NCI-H345 treated with DMSO at 0.1 percent for 48 hours (cell line): Measurements from ENCODE around the gene PRSS36.
A peak's percentile ranks its signal among the peaks of the same experiment; 100 is the strongest.
"Not testable (repeated sequence)": the region's sequence is repeated elsewhere in the genome, so short reads cannot be mapped to it uniquely, and the experiment has no call there.

ENCODE experiments used
- DNase-seq: peaks from one replicate; lab custom pipeline; 2025; ENCODE audit not compliant: unreplicated experiment; lab: John Stamatoyannopoulos, UW

Gene PRSS36

GRCh38 chr16:31142109-31143010, 7.5 kb downstream of the PRSS36 start:
- peak; percentile 99 for DNase-seq

DNA sequence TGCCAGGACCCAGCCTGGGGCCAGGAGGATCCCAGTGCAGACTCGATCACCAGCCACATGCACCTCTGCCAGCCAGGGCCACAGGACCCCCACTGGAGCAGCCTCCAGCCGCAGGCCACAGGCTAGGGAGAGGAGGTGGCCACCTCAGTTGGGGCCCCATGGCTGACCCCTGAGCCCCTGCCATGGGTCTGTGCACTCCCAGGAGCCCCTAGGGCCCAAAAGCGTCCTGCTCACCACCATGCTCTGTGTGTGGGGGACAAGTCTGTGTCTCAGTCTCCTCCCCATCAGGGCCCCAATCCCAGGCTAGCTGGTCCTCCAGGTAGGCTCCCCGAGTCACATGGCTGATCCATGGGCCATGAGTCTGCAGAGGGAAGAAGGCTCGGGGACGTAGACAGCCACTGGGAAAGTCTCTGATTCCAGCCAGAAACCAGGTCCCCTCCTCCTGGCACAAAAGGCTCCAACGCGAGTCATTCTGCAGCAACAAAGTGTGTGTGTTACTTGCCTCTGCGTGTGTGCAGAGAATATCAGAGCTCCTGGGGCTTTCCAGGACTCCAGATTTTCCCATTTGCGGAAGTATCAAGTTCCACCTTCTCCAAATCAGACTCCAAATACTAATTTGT, 8.3 kb downstream of the PRSS36 start:
- DNase-seq, result no peak

DNA sequence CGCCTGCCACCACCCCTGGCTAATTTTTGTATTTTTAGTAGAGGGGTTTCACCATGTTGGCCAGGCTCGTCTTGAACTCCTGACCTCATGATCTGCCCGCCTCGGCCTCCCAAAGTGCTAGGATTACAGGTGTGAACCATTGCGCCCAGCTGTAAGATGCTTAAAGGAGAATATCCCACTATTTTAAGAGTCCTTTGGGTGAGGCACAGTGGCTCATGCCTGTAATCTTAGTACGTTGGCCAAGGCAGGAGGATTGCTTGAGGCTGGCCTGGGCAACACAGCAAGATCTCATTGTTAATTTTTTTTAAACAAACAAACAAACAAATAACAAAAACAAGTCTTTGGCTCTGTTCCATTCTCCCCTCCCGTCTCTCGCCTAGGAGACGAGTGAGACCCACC, 8.8 kb downstream of the PRSS36 start:
- DNase-seq, result not testable (repeated sequence)

DNA sequence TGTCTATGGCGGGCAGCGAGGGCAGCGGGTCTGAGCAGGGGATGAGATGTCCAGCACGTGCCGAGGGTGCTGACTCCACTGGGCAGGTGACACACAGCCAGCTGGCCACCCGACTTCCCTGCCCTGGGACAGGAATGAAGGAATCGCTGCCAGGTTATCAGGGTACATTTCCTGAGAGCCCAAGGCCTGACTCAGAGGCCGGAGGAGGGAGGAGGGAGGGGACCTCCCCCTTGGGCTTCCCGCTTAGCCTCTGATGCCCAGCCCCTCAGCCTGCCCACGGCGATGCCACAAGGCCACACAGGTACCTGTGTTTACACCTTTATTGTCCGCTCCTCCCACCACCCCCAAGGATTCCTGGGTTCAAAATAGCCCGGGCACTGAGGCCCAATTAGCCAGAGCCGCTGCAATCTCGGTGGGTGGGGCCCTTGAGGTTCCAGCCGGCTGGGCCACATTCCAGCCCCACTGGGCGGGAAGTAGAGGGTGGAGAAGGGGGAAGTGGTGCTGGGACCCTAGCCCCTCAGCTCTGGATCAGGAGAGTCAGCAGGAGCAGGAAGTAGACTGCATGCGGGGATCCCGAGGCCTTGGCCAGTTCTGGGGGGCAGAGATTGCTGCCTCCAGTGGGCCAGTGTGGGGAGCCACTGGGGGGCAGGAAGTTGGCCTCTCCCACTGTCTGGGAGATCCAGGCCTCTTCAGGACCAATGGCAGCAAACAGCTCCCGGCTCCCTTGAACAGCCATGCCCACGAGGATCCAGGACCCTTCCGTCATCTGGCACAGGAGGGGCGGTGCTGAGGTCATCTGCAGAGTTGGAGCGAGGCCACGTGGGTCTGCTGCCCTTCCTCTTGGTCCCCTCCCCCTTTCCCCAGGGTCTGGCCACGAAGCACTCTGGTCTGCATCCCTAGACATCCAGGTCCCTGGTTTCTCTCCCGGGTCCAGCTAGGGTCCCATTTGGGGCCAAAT, 11.0 kb downstream of the PRSS36 start:
- no peak for DNase-seq

DNA sequence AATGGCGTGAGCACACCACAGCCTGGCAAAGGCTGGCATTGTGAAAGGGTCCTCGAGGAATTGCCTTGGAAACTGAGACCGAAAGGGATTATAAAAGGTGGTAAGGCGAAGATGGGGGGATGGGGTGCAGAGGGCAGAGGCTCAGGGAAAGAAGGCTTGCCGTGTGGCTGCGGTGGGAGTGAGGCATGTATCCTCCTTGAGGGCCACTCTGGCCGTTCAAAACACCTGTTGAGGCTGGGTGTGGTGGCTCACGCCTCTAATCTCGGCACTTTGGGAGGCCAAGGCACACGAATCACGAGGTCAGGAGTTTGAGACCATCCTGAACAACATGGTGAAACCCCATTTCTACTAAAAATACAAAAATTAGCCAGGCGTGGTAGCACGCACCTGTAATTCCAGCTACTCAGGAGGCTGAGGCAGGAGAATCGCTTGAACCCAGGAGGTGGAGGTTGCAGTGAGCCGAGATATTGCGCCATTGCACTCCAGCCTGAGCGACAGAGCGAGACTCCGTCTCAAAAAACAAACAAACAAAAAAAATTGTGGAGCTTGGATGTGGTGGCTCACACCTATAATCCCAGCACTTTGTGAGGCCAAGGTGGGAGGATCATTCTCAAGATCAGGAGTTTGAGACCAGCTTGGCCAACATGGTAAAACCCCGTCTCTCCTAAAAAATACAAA, 12.9 kb downstream of the PRSS36 start:
- DNase-seq, result not testable (repeated sequence)

GRCh38 chr16:31136287-31136662, 13.6 kb downstream of the PRSS36 start:
- no peak for DNase-seq

GRCh38 chr16:31135535-31136286, 14.2 kb downstream of the PRSS36 start, which contains the start of gene PRSS8:
PRSS8 (minus strand) TSS chr16:31135727; CDS start chr16:31135498, 229 bp downstream.
- DNase-seq, result no peak

- no peak for DNase-seq
Observed at GRCh38 chr16:31134625-31135534, 15.0 kb downstream of the PRSS36 start.

- no peak for DNase-seq
Observed at GRCh38 chr16:31134091-31134571, 15.7 kb downstream of the PRSS36 start.

DNA sequence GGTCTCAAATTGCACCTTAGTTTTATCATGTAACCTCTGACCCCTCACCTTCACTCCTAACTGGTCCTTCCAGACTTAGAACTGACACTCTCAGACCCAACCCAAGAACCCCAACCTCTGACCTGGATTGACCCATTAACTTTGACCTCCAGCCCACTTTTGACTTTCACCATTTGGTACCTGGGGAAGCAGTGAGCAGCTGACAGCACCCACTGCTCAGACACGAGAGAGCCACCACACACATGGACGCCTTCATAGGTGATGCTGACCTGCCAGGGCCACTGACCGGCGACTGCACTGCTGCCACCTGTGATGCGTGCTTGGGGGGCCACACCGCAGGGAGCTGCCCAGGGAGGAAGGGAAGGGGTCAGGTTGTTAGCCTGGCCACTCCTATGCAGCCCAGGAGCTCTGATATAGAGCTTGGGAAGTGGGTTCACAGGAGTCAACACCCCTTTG, 16.8 kb downstream of the PRSS36 start:
- DNase-seq, result no peak

GRCh38 chr16:31132303-31132979, 17.4 kb downstream of the PRSS36 start:
- DNase-seq, result no peak

DNA sequence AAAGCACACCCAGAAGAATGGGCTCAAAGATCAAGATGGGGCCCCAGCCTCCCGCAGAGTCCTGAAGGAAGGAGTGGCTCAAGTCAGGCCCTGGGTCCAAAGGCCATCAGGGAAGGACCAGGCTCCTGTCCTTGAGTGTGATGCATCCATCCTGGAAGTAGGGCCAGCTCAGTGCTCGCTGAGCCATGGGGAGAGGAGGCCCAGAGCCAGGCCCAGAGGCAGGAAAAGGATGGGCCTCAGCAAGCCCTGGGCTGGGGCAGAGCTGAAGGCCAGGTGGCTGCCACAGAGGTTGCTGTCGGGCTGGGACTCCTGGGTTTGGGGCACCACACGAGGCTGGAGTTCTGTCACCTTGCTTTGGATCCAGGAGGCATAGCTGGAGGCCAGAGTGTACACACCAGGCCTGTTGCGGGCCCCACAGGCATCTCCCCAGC, 18.0 kb downstream of the PRSS36 start:
- no peak for DNase-seq

GRCh38 chr16:31131416-31131815, 18.4 kb downstream of the PRSS36 start:
- DNase-seq, result no peak

- DNase-seq, result no peak
Observed at GRCh38 chr16:31130899-31131298, 19.0 kb downstream of the PRSS36 start.

- no peak for DNase-seq
Observed at GRCh38 chr16:31130336-31130891, 19.5 kb downstream of the PRSS36 start.

GRCh38 chr16:31129568-31130335, 20.1 kb downstream of the PRSS36 start:
- DNase-seq, result no peak
